GM21367 (cell line): ENCODE data around the gene RPL35A.

ENCODE experiments used
- ATAC-seq: cut with Tn5 transposase; IDR thresholded peaks from one replicate; pipeline ENCODE4 v1.9.1; 2021; ENCODE audit not compliant: unreplicated experiment

Gene RPL35A

GRCh38 chr3:197996855-197997254 lies 46.9 kb downstream of the RPL35A start:
- no peak for ATAC-seq

- no peak for ATAC-seq
Measured at GRCh38 chr3:197997936-197998335, 47.9 kb downstream of the RPL35A start.
